OCI-LY3 (cell line): ENCODE results near the gene COL13A1.

ENCODE experiments used
- EZH2phosphoT487 ChIP-seq: fragments of 200-600 bp; shearing (Covaris generic); IDR thresholded peaks from 2 replicates; pipeline ENCODE4 v1.6.1; 2018; ENCODE audit warnings: antibody characterized with exemption, mixed run types, low read depth
- TF ChIP-seq, protein P1 (sequence below): fragments of 200-600, 300-600 bp; sonication (generic); IDR thresholded peaks from 2 replicates; pipeline ENCODE4 v1.5.1; 2014; ENCODE audit warnings: antibody characterized with exemption, low read length, low read depth

DNA sequence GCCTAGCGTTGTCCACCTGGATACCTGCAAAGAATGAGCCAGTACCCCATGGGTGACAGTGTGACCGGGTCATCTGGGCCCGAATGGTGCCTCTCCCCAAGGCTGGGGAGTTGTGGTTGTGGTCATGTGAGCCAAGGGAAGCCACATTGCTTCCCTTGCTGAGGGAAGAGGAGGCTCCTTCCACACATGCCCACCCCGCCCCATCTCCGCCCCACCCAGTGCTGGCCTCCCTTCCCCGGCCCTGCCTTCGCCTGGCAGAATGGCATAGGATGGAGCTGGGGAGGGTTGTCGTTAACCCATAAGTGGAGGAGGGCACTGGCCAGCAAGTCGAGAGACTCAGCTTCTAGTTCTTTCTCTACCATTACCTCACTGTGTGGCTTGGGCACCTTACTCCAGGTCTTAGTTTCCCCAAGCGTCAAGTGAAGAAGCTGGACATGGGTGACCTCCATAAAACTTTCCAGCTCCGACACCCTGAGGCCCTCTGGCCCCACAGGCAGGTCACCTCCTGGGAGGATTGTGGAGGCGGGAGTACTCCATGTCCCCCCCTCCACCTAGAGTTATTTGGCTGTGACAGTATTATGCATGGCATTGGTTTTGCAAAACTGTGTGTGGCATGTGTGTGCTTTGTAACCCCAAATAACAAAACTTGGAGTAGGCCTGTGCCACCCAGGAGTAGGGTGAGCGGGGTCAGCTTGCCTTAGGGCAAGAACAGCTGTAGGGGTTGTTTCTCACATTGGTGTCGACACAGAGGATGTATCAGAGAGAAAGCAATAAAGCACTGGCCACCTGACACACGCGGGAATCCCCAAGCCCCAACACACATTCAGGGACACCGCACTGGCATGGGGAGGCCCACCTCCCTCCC lies 160.4 kb downstream of the COL13A1 start:
- TF ChIP-seq, protein P1, sequence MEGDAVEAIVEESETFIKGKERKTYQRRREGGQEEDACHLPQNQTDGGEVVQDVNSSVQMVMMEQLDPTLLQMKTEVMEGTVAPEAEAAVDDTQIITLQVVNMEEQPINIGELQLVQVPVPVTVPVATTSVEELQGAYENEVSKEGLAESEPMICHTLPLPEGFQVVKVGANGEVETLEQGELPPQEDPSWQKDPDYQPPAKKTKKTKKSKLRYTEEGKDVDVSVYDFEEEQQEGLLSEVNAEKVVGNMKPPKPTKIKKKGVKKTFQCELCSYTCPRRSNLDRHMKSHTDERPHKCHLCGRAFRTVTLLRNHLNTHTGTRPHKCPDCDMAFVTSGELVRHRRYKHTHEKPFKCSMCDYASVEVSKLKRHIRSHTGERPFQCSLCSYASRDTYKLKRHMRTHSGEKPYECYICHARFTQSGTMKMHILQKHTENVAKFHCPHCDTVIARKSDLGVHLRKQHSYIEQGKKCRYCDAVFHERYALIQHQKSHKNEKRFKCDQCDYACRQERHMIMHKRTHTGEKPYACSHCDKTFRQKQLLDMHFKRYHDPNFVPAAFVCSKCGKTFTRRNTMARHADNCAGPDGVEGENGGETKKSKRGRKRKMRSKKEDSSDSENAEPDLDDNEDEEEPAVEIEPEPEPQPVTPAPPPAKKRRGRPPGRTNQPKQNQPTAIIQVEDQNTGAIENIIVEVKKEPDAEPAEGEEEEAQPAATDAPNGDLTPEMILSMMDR = no peak
- TF ChIP-seq EZH2phosphoT487 = no peak
